Mesendoderm (in vitro differentiated cells): ENCODE measurements around the gene TRMT11. TPM values are rescaled to one million over a fixed set of nuclear protein-coding genes. Genes with fewer than 3 reads are reported as not detected.

Experiments used
- DNase-seq: peaks from one replicate; pipeline ENCODE4 v3.0.0; 2013
- H2AK5ac ChIP-seq: 2 replicates; pipeline ENCODE4 v1.6.1; 2013; ENCODE audit warnings: low read length, inconsistent platforms
- H2BK120ac ChIP-seq: 2 replicates; pipeline ENCODE4 v1.6.1; 2013; ENCODE audit warnings: low read depth, mild to moderate bottlenecking, low read length, moderate library complexity, mixed read lengths
- H2BK15ac ChIP-seq: replicated peaks from 2 replicates; pipeline ENCODE4 v1.6.1; 2013; ENCODE audit warnings: low read depth, mild to moderate bottlenecking, moderate library complexity
- H2BK5ac ChIP-seq: 2 replicates; pipeline ENCODE4 v1.6.1; 2013; ENCODE audit warnings: low read length, inconsistent platforms
- H3K18ac ChIP-seq: 2 replicates; pipeline ENCODE4 v1.6.1; 2013; ENCODE audit warnings: mild to moderate bottlenecking, low read length, mixed read lengths
- H3K23ac ChIP-seq: one replicate; pipeline ENCODE4 v1.6.1; 2013; ENCODE audit warnings: low read length
- H3K27ac ChIP-seq: 2 replicates; pipeline ENCODE4 v1.5.1; 2013; ENCODE audit warnings: low read depth, mild to moderate bottlenecking, inconsistent platforms, low read length, moderate library complexity
- H3K27me3 ChIP-seq: 2 replicates; pipeline ENCODE4 v1.6.1; 2013; ENCODE audit warnings: low read length, control low read depth, mild to moderate bottlenecking, inconsistent platforms; ENCODE audit not compliant: insufficient read depth, poor library complexity
- H3K36me3 ChIP-seq: 2 replicates; pipeline ENCODE4 v1.6.1; 2013; ENCODE audit warnings: low read length, inconsistent platforms; ENCODE audit not compliant: control insufficient read depth, insufficient read depth
- H3K4ac ChIP-seq: one replicate; pipeline ENCODE4 v1.6.1; 2013; ENCODE audit warnings: low read depth, mild to moderate bottlenecking, low read length, moderate library complexity
- H3K4me1 ChIP-seq: 2 replicates; pipeline ENCODE4 v1.6.1; 2013; ENCODE audit warnings: low read depth, low read length, inconsistent platforms; ENCODE audit not compliant: control insufficient read depth
- H3K4me2 ChIP-seq: 2 replicates; pipeline ENCODE4 v1.6.1; 2013; ENCODE audit warnings: low read length
- H3K4me3 ChIP-seq: 2 replicates; pipeline ENCODE4 v1.5.1; 2013; ENCODE audit warnings: mild to moderate bottlenecking, low read length
- H3K56ac ChIP-seq: one replicate; pipeline ENCODE4 v1.6.1; 2013; ENCODE audit warnings: low read length
- H3K79me1 ChIP-seq: 2 replicates; pipeline ENCODE4 v1.6.1; 2013; ENCODE audit warnings: low read length, inconsistent platforms
- H3K79me2 ChIP-seq: 2 replicates; pipeline ENCODE4 v1.6.1; 2013; ENCODE audit warnings: mild to moderate bottlenecking, low read length; ENCODE audit not compliant: control insufficient read depth, insufficient read depth
- H3K9ac ChIP-seq: 2 replicates; pipeline ENCODE4 v1.6.1; 2013; ENCODE audit warnings: low read length, inconsistent platforms
- H4K5ac ChIP-seq: one replicate; pipeline ENCODE4 v1.6.1; 2013; ENCODE audit warnings: low read length
- H4K8ac ChIP-seq: one replicate; pipeline ENCODE4 v1.6.1; 2013; ENCODE audit warnings: low read depth, mild to moderate bottlenecking, control low read depth, low read length, moderate library complexity
- WGBS: extraction: QIAGEN DNeasy Blood & Tissue Kit; methylation state at CpG from one replicate; pipeline ENCODE4 v1.1.7; 2013; ENCODE audit warnings: low lambda C conversion rate, missing lambda C conversion rate; ENCODE audit not compliant: insufficient coverage; ENCODE audit errors: extremely low coverage; 5-methylcytosine and 5-hydroxymethylcytosine counted together
- small RNA-seq: library from polyadenylated mRNA; stranded (forward); fragments of <200 nt; extraction: miRNeasy Mini kit (QIAGEN cat#:217004); gene quantifications from one replicate; pipeline ENCODE3, GENCODE V24; 2013; ENCODE audit not compliant: insufficient read depth

The TRMT11 gene

GRCh38 chr6:126076992-126077664 is 90.8 kb downstream of the TRMT11 start:
- no peaks in the 10 kb centered on the region for H3K36me3 ChIP-seq
- no peak overlapping the region for H3K4me3 ChIP-seq
- no peak overlapping the region for H3K56ac ChIP-seq
- H3K79me1 ChIP-seq: peaks cover 2% of the 10 kb centered on the region
- H3K4me1 ChIP-seq: peaks cover 3% of the 10 kb centered on the region
- H3K4ac ChIP-seq: no peak overlapping the region
- no peak overlapping the region for H2BK15ac ChIP-seq
- no peak overlapping the region for H2BK5ac ChIP-seq
- no peak overlapping the region for H2BK120ac ChIP-seq
- no peak overlapping the region for H3K4me2 ChIP-seq
- no peak overlapping the region for H4K8ac ChIP-seq
- no peak for DNase-seq
- no peak overlapping the region for H3K27ac ChIP-seq
- H3K9ac ChIP-seq: no peak overlapping the region
- no peak overlapping the region for H4K5ac ChIP-seq
- no peak overlapping the region for H3K18ac ChIP-seq
- H3K23ac ChIP-seq: no peak overlapping the region
- no CpG with 5 or more reads among the region's 3 CpGs for WGBS
- H2AK5ac ChIP-seq: no peak overlapping the region
- H3K27me3 ChIP-seq: no peaks in the 10 kb centered on the region
- H3K79me2 ChIP-seq: no peaks in the 10 kb centered on the region

GRCh38 chr6:126077810-126078776 is 91.8 kb downstream of the TRMT11 start:
- Histone ChIP-seq H3K36me3 (no peaks in the 10 kb centered on the region), H4K5ac (no peak overlapping the region), H3K56ac (no peak overlapping the region), H3K9ac (no peak overlapping the region), H3K23ac (no peak overlapping the region), H3K18ac (no peak overlapping the region), H3K79me1 (peaks cover 2% of the 10 kb centered on the region), H3K4ac (no peak overlapping the region), H2AK5ac (no peak overlapping the region), H4K8ac (no peak overlapping the region), H2BK120ac (no peak overlapping the region), H3K4me2 (no peak overlapping the region), H3K79me2 (no peaks in the 10 kb centered on the region), H3K27me3 (no peaks in the 10 kb centered on the region), H2BK15ac (no peak overlapping the region), H3K4me1 (peaks cover 3% of the 10 kb centered on the region), H3K27ac (no peak overlapping the region), H2BK5ac (no peak overlapping the region), H3K4me3 (no peak overlapping the region)
- WGBS: no CpG with 5 or more reads among the region's 11 CpGs
- no peak for DNase-seq

GRCh38 chr6:126083875-126084274 is 97.5 kb downstream of the TRMT11 start:
- no peak overlapping the region for H2BK15ac ChIP-seq
- H3K9ac ChIP-seq: no peak overlapping the region
- no peak overlapping the region for H3K23ac ChIP-seq
- no peak for DNase-seq
- H3K36me3 ChIP-seq: no peaks in the 10 kb centered on the region
- H2BK5ac ChIP-seq: no peak overlapping the region
- no peak overlapping the region for H3K4me3 ChIP-seq
- WGBS: no CpG with 5 or more reads among the region's 1 CpG
- no peak overlapping the region for H4K5ac ChIP-seq
- no peaks in the 10 kb centered on the region for H3K4me1 ChIP-seq
- H3K27me3 ChIP-seq: no peaks in the 10 kb centered on the region
- no peaks in the 10 kb centered on the region for H3K79me2 ChIP-seq
- no peak overlapping the region for H3K4me2 ChIP-seq
- no peak overlapping the region for H3K4ac ChIP-seq
- H3K27ac ChIP-seq: no peak overlapping the region
- no peak overlapping the region for H2AK5ac ChIP-seq
- no peak overlapping the region for H3K18ac ChIP-seq
- H4K8ac ChIP-seq: no peak overlapping the region
- H2BK120ac ChIP-seq: no peak overlapping the region
- no peak overlapping the region for H3K56ac ChIP-seq
- H3K79me1 ChIP-seq: no peaks in the 10 kb centered on the region

GRCh38 chr6:126086560-126086959 is 100.2 kb downstream of the TRMT11 start:
- Histone ChIP-seq H3K36me3 (no peaks in the 10 kb centered on the region), H2BK5ac (no peak overlapping the region), H4K5ac (no peak overlapping the region), H3K27me3 (no peaks in the 10 kb centered on the region), H3K4ac (no peak overlapping the region), H2AK5ac (no peak overlapping the region), H3K4me2 (no peak overlapping the region), H4K8ac (no peak overlapping the region), H2BK15ac (no peak overlapping the region), H3K56ac (no peak overlapping the region), H3K4me3 (no peak overlapping the region), H3K27ac (no peak overlapping the region), H2BK120ac (no peak overlapping the region), H3K4me1 (no peaks in the 10 kb centered on the region), H3K79me2 (no peaks in the 10 kb centered on the region), H3K23ac (no peak overlapping the region), H3K79me1 (no peaks in the 10 kb centered on the region), H3K18ac (no peak overlapping the region), H3K9ac (no peak overlapping the region)
- no peak for DNase-seq
- no CpG with 5 or more reads among the region's 3 CpGs for WGBS

Small RNA genes within 50 kb of the gene (small RNA-seq; reads per million reads assigned to genes)
- not detected for gene RNA5SP216
